Progenitor cell of endocrine pancreas (in vitro differentiated cells): ENCODE data around the gene MEGF8. TPM values are rescaled to one million over a fixed set of nuclear protein-coding genes. Genes with fewer than 3 reads are reported as not detected.

Source experiments
- DNase-seq: peaks from one replicate; pipeline ENCODE4 v3.0.0; 2021; ENCODE audit warnings: low spot score; ENCODE audit not compliant: unreplicated experiment
- H3K27ac Mint-ChIP-seq: 2 replicates; pipeline ENCODE4 v1.8.0; 2021; ENCODE audit warnings: mild to moderate bottlenecking, moderate library complexity, mixed read lengths
- H3K27me3 Mint-ChIP-seq: 2 replicates; pipeline ENCODE4 v1.8.0; 2021; ENCODE audit warnings: mixed read lengths
- H3K36me3 Mint-ChIP-seq: 2 replicates; pipeline ENCODE4 v1.8.0; 2022; ENCODE audit warnings: mixed read lengths; ENCODE audit not compliant: insufficient read depth
- H3K4me1 Mint-ChIP-seq: 2 replicates; pipeline ENCODE4 v1.8.0; 2021; ENCODE audit warnings: low read depth, mixed read lengths
- H3K4me3 Mint-ChIP-seq: 2 replicates; pipeline ENCODE4 v1.8.0; 2021; ENCODE audit warnings: low read depth, mild to moderate bottlenecking, moderate library complexity, mixed read lengths
- H3K9me3 Mint-ChIP-seq: 2 replicates; pipeline ENCODE4 v1.8.0; 2021; ENCODE audit warnings: low read depth, mixed read lengths
- total RNA-seq: library from RNA; stranded (reverse); gene quantifications from 2 replicates; pipeline ENCODE4 v1.2.1, GENCODE V29; 2021
- TF ChIP-seq, protein P1 (sequence below): fragments of 200-600 bp; sonication (generic); IDR thresholded peaks from one replicate; pipeline ENCODE4 v1.5.0; 2021; ENCODE audit warnings: antibody characterized with exemption, mild to moderate bottlenecking; ENCODE audit not compliant: unreplicated experiment

MEGF8 gene
- total RNA-seq, 1 donor from 2014 or later = 61.7 TPM

GRCh38 chr19:42287827-42288107 is 37.7 kb upstream of the MEGF8 start:
- Mint-ChIP-seq H3K27ac (no peak overlapping the region), H3K27me3 (no peaks in the 10 kb centered on the region), H3K9me3 (no peaks in the 10 kb centered on the region), H3K36me3 (peaks cover 7% of the 10 kb centered on the region), H3K4me1 (peaks cover 14% of the 10 kb centered on the region), H3K4me3 (no peak overlapping the region)
- no peak for DNase-seq
- TF ChIP-seq, protein P1, sequence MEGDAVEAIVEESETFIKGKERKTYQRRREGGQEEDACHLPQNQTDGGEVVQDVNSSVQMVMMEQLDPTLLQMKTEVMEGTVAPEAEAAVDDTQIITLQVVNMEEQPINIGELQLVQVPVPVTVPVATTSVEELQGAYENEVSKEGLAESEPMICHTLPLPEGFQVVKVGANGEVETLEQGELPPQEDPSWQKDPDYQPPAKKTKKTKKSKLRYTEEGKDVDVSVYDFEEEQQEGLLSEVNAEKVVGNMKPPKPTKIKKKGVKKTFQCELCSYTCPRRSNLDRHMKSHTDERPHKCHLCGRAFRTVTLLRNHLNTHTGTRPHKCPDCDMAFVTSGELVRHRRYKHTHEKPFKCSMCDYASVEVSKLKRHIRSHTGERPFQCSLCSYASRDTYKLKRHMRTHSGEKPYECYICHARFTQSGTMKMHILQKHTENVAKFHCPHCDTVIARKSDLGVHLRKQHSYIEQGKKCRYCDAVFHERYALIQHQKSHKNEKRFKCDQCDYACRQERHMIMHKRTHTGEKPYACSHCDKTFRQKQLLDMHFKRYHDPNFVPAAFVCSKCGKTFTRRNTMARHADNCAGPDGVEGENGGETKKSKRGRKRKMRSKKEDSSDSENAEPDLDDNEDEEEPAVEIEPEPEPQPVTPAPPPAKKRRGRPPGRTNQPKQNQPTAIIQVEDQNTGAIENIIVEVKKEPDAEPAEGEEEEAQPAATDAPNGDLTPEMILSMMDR = no peak

DNA sequence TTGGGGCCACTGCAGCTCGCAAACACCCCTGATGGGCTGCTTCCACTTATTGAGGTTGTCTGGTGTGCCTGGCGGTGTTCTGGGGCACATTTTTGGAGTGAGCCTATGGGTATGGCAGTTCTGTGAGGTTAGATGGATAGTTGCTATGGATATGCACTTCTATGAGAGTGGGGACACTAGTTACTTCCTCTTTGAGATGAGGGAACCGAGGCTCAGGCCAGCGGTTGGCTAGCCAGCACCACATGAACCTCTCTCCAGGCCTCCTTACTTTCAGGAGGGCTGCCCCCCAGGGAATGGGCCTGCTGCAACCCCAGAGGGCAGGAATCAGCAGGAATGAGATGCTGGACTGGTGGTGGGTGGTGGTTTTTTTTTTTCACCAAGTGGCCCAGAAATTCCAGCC is 37.0 kb upstream of the MEGF8 start:
- Mint-ChIP-seq H3K36me3 (peaks cover 9% of the 10 kb centered on the region), H3K9me3 (no peaks in the 10 kb centered on the region), H3K4me3 (no peak overlapping the region), H3K4me1 (peaks cover 14% of the 10 kb centered on the region), H3K27ac (no peak overlapping the region), H3K27me3 (no peaks in the 10 kb centered on the region)
- DNase-seq = no peak
- TF ChIP-seq, protein P1 = no peak

- Mint-ChIP-seq H3K4me1 (peaks cover 14% of the 10 kb centered on the region), H3K4me3 (no peak overlapping the region), H3K27me3 (no peaks in the 10 kb centered on the region), H3K9me3 (no peaks in the 10 kb centered on the region), H3K36me3 (peaks cover 12% of the 10 kb centered on the region), H3K27ac (no peak overlapping the region)
- DNase-seq = no peak
- TF ChIP-seq, protein P1 = no peak
These were observed 36.4 kb upstream of the MEGF8 start for GRCh38 chr19:42288881-42289555.

DNA sequence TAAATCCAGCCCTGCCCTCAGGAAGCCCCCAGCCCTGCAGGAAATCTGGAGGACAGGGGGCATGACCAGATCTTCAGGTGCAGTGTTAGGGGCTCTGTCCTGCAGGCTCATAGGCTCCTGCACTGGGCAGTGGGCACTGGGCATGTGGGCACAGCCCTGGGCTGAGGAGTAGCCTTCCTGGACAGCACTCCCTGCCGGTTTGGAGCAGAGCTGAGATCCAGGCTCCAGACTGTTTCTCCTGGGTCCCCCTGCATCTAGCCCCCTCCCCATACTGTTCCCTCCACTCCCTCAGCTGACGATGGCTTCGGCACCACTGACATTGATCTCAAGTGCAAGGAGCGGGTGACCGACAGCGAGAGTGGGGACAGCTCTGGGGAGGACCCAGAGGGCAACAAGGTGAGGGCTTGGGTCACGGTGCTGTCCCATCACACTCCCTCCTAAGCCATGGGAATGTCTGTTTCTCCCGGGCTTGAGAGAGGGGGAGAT is 35.8 kb upstream of the MEGF8 start:
- no peaks in the 10 kb centered on the region for H3K9me3 Mint-ChIP-seq
- no peaks in the 10 kb centered on the region for H3K27me3 Mint-ChIP-seq
- H3K4me3 Mint-ChIP-seq = no peak overlapping the region
- DNase-seq = no peak
- peaks cover 14% of the 10 kb centered on the region for H3K4me1 Mint-ChIP-seq
- peaks cover 12% of the 10 kb centered on the region for H3K36me3 Mint-ChIP-seq
- TF ChIP-seq, protein P1 = no peak
- H3K27ac Mint-ChIP-seq = no peak overlapping the region

GRCh38 chr19:42290136-42290522 is 35.3 kb upstream of the MEGF8 start:
- no peaks in the 10 kb centered on the region for H3K9me3 Mint-ChIP-seq
- TF ChIP-seq, protein P1 = no peak
- H3K4me3 Mint-ChIP-seq = no peak overlapping the region
- no peak overlapping the region for H3K27ac Mint-ChIP-seq
- no peaks in the 10 kb centered on the region for H3K27me3 Mint-ChIP-seq
- H3K4me1 Mint-ChIP-seq = peaks cover 9% of the 10 kb centered on the region
- peaks cover 12% of the 10 kb centered on the region for H3K36me3 Mint-ChIP-seq
- DNase-seq = no peak
